A549 (cell line): ENCODE data around the gene PRDM1.

Experiments
- BHLHE40 ChIP-seq: IDR thresholded peaks from 2 replicates; pipeline ENCODE4 v1.6.1; 2012; ENCODE audit warnings: low read depth, low read length, inconsistent platforms
- POLR2A ChIP-seq: IDR thresholded peaks from 2 replicates; pipeline ENCODE4 v1.6.1; 2012; ENCODE audit warnings: mild to moderate bottlenecking, low read length
- TF ChIP-seq, protein P1 (sequence below): fragments of >200 bp; sonication (Bioruptor Twin); formaldehyde crosslinking; IDR thresholded peaks from 3 replicates; pipeline ENCODE4 v1.5.1; 2016
- TF ChIP-seq, protein P2 (sequence below): IDR thresholded peaks from 2 replicates; pipeline ENCODE4 v1.6.1; 2012
- TF ChIP-seq, protein P3 (sequence below): IDR thresholded peaks from 2 replicates; pipeline ENCODE4 v1.6.1; 2012

DNA sequence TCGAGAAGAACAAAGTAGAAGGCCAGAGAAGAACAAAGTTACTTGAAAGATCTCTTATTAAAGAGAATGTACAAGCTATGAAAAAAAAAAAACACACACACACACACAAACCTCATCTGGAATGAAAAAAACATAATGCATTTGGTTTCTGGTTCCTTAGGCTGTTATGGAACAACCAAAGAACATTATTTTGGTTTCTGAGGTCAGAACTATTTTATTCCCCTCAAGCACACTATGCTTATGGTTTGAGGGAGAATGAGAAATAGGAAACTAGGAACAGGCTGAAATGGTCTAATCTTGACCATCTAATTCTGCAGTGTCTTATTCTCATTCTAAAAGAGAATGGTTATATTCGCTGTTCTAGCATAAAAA is 8.8 kb downstream of the PRDM1 start:
- TF ChIP-seq, protein P1, sequence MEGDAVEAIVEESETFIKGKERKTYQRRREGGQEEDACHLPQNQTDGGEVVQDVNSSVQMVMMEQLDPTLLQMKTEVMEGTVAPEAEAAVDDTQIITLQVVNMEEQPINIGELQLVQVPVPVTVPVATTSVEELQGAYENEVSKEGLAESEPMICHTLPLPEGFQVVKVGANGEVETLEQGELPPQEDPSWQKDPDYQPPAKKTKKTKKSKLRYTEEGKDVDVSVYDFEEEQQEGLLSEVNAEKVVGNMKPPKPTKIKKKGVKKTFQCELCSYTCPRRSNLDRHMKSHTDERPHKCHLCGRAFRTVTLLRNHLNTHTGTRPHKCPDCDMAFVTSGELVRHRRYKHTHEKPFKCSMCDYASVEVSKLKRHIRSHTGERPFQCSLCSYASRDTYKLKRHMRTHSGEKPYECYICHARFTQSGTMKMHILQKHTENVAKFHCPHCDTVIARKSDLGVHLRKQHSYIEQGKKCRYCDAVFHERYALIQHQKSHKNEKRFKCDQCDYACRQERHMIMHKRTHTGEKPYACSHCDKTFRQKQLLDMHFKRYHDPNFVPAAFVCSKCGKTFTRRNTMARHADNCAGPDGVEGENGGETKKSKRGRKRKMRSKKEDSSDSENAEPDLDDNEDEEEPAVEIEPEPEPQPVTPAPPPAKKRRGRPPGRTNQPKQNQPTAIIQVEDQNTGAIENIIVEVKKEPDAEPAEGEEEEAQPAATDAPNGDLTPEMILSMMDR, result no peak
- TF ChIP-seq POLR2A (no peak), BHLHE40 (no peak)
- TF ChIP-seq, protein P2, sequence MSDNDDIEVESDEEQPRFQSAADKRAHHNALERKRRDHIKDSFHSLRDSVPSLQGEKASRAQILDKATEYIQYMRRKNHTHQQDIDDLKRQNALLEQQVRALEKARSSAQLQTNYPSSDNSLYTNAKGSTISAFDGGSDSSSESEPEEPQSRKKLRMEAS, result no peak
- TF ChIP-seq, protein P3, sequence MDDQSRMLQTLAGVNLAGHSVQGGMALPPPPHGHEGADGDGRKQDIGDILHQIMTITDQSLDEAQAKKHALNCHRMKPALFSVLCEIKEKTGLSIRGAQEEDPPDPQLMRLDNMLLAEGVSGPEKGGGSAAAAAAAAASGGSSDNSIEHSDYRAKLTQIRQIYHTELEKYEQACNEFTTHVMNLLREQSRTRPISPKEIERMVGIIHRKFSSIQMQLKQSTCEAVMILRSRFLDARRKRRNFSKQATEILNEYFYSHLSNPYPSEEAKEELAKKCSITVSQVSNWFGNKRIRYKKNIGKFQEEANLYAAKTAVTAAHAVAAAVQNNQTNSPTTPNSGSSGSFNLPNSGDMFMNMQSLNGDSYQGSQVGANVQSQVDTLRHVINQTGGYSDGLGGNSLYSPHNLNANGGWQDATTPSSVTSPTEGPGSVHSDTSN, result no peak
